NCI-H1694 (cell line): ENCODE data around the gene IFNA5.

Source experiments
- DNase-seq: peaks from one replicate; lab custom pipeline; 2025; lab: John Stamatoyannopoulos, UW

Gene IFNA5

DNA sequence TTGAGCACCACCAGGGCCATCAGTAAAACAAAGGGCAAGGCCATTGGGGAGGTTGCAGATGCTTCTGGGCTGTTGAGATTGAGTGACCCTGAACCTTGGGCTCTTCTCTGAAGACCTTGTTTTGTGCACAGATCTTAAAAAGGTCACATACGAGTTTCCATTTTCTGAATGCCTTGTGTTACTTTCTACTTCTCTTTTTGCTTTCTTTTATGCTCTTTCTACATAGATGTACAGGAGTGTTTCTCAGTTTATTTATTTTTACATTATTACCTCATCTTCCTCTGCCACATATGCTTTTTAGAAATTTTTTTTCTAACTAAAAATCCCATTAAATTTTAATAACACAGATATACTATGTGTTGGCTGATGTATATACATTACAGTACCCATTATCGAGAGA lies at the start of gene IFNA5:
TSS of gene IFNA5 (minus strand) at position 101 of the 400 bp plus-strand sequence. CDS start at position 44, 57 bp downstream.
- no peak for DNase-seq

DNA sequence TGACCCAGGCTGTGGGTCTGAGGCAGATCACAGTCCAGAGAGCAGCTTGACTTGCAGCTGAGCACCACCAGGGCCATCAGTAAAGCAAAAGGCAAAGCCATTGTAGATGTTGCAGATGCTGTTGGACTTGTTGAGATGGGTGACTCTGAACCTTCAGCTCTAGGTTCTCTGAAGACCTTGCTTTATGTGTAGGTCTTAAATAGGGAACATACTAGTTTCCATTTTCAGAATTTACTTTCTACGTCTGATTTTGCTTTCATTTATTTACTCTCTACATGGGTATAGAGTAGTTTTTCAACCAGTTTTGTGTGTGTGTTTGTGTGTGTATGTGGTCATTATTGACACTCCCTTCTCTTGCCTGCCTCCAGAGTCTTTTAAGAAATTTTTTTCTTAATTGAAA lies 45.7 kb upstream of the IFNA5 start, which contains the start of gene IFNA6:
TSS of gene IFNA6 (minus strand) at position 101 of the 400 bp plus-strand sequence. CDS start at position 101, 0 bp downstream.
- DNase-seq, result no peak

DNA sequence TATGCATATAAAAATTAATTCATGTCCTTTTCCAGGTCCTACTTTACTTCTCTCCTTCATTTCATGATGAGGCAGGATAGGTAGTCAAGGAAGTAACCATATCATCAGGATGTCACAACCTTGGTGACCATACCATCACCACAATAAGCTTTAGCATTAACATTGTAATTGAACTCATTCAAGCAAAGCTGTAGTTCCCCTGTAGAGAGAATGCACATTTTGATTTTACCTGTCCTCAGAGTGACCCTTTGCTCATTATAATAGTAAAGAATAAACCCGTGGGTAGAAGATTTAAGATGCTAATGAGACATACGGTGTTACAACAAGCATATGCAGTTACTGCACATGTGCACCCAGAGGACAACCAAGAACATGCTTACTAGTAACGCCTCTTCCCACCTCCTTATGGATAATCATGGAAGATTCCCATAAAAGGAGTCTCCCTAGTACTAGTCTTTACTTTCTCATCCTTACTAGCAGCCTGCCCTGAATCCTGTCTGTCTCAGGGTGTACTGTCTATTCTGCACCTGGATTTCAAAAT lies 43.4 kb upstream of the IFNA5 start:
- no peak for DNase-seq

DNA sequence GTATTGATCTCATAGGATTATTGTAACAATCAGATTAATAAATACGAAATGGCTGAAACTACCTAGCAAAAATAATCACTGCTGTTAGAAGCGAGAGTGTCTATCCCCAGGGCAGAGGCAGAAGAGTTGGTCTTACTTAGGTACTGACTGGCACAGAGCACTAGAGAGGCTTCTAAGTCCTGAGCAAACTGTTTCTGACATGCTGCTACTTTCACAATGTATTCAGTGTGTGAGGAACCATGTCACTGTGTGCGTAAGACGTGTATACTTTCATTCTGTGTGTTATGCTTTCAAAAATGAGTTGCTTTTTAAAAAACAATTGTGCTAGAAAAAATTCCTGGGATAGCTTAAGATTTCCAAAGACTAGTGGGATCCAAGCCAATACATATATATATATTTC lies 35.6 kb upstream of the IFNA5 start:
- no peak for DNase-seq

DNA sequence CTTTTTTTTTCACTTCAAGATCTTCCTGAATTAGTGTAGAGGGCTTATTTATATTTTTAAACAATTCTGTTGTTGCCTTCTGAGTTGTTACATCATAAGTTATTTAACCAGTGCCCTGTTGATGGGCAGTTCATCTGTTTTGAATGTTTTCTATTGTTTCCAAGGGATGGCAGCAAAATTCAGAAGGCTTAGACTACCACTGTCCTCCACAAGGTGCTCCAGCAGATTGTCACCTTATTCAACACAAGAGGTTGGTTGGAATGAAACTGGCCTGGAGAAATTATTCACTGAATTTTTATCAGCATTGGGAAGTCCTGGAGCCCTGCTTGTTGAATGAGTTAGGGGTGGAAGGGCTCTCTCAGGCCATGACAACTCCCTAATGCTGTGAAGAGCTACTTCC lies 31.3 kb upstream of the IFNA5 start:
- no peak for DNase-seq

DNA sequence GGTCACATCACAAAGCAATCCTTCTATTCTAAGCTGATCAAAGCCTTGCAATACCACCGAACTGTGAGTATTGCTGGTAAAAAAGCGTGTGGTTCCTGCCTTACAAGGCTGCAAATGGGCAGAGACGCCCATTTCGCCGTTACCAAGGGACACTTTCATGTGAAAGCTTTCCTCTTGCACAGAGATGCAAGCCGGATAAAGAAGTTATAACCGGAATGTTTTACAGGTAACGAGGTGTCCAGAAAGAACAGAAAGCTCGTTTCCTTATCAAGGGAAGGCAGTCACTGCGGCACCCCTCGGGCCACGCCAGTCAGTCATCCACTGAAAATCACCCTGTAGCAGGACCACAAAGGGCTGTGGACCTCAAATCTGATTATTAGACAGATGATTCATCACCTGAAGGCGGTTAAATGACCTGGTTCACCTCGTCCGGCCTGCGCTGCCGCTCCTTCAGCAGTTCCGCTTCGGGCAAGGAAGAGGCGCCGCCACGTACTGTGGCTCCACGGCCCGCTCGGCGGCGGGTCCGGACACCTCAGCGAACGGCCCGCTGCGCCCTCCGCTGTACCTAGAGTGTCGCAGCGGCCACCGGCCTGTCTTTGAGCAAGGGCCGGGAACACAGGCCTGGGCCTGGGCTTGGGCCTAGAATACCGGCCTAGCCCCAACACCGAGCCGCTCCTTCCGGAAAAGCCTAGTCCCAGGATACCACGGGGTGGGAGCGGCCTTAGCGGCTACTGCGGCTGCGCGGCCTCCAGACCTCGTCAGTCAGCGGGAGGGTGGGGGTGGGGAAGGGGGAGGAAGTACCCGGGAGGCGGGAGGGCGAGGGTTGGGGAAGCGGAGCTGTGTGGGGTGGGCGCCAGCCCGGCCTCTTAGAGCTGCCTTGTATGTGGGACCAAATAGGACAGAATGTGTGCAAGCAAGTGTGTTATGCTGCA lies 29.9 kb upstream of the IFNA5 start, which contains the start of gene KLHL9:
TSS of gene KLHL9 (minus strand) at position 704 of the 932 bp plus-strand sequence. CDS start at position 159, 545 bp downstream.
- peak; percentile 83 for DNase-seq

DNA sequence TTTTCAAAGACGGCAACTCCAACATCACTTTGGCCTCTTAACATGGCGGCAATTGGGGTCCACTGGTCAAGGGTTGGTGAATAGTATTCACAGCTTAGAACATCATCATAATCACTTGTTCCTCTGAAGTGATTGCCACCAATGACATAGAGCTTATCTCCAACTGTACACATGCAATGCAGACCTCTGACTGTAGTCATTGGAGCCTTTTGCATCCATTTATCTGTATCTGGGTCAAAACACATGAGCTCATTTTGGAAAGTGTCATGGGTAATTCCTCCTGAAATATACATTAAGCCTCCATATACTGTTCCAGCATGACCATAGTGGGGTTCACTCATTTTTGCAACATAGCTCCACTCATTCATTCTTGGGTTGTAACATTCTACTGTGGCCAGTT lies 28.1 kb upstream of the IFNA5 start:
- DNase-seq, result no peak

DNA sequence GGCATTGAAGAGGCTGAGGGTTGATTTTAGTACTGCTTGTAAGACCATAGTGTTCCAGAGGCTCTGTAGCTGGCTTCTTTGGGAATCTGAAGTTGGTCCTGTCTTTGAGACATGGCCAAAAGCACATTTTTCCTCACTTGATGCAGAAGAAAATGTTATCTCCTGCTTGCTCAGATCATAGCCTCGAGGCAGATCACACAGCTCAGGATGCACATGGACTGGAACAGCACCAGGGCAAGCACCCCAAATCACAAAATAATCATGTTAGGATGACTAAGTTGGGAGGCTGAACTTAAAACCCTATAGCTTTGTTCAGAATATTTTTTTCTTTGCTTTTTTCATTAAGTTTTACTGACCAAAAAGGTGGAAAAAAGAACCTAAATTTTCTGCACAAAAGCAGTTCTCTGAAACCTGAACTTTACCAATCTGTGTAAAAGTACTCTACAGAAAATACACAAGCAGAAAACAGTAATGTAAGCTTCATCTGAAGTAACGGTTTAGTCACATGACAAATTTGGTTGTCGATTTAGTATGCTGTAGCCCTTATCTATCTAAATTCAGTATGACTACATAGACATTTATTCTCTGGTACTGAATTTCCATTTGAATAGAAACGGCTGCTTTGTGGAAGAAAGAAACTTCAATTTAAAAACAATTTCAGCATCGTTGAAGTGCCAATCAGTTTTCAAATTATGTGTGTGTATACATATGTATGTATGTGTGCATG lies 26.7 kb upstream of the IFNA5 start:
- no peak for DNase-seq

DNA sequence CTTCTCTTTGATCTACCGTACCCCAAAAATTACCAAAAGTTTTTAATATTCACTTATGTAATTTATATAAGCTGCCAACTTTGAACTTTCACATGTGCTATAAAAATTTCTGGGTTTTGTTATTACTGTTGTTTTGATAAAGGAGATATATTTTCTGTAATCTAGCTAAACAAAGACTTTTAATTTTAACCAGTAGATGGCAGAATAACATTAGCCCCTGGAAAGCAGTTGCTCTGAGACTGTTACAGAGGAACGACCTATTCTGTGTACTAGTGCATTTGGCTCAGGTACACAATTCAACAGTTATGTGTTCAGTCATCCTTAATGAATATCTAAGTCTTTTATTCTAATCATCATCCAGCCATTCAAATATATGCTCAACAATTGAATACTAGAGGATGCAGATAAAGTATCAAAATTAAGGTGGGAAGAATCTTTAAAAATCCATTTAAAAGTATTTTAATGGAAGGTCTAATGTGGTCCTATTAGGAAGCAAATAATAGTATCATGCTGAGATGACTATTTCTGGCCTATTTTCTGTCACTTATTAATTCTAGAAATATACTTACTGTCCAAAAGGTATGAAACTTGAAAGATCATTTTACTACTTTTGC lies 21.5 kb upstream of the IFNA5 start:
- peak; percentile 27 for DNase-seq

DNA sequence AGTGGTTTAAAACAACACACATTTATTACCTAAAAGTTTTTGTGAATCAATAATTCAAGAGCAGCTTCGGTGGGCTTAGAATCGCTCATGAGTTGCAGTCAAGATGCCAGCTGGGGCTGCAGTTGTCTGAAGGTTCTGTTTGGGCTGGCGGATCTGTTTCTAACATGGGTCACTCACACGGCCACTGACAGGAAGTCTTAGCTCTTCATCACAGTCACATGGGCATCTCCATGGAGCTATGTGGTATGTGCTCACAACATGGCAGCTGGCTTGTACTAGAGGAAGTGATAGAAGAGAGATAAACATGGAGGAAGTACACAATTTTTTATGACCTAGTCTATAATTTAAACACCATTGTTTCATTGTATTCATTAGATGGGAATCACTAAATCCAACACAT lies 18.9 kb upstream of the IFNA5 start:
- no peak for DNase-seq

DNA sequence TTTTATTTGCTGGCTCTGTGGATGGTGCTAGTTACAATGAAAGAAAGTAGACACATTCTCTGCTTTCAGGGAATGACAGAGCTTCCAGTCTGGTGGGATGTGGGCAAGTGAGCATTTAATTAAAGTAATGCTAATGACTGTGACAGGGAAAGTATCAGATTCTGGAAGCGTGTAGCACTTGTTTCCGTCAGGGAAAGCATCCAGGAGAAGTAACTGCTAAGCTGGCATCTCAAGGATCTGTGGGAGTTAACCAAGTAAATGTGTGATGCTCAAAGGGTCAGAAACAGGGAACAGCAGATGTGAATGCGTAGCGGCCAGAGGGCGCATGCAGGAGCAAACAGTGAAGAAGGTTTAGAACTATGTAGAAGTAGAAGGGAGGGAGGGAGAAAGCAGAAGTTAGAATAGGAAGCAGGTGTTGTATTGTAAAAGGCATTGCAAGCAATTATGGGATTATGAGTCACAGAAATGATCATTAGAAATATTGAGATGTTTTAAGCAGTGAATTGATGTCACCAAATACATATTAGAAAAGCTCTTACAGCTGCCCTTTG lies 17.9 kb upstream of the IFNA5 start:
- no peak for DNase-seq

DNA sequence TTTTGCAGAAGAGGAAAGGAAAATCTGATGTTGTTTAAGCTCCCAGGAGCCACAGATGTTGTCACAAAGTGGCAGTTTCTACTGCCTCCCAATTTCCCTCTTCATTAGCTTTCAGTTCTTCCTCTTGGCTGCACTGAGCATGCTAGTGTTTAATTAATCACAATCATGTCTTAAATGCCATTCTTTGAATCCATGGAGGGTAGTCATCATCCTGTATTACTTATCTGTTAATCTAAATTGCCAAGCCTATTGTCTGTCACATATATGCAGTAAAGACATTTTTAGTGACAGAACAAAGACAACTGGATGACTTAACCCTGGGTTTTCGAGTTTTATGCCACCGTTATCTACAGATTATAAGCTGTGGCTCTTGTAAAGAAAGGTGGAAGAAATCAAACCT lies 15.4 kb upstream of the IFNA5 start:
- no peak for DNase-seq

DNA sequence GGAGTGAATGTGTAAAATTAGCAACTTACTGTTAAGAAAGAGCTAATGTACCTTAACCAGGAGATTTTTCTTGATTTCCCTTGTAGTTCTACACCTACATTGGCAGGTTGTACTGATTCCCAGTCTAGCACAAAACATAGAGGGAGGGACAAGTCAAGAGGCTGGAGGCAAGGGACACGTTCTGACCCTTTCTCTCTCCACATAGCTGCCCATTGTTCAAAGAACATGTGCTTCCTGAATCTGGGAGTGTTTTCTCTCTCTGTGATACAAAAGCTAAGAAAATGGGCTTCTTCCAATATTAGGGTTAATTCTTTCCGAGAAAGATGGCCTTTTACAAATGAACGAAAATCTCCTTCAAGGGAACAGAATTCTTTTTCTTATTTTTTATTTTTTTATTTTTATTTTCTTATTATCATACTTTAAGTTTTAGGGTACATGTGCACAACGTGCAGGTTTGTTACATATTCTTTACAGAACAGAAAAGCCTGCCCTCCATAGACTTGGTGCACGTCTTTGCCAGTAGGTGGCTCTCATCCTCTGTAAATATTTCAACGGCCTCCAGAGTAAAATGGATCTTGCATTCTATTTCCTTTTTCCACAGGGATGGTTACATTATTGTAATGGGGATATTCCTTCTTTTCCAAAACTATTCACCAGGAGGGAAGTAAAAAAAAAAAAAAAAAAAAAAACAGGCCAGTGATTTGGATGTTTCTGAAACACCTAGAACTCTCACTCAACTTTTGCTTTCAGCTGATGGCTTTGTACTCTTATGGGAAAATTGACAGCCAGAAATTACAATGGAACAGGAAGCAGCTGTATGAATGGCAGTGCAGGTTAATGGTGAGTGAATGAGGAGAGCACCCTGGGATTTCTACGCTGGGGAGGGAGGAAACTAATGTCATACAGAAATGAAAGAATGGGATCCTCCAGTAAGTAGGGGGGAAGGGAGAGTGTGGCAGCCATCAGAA lies 13.1 kb upstream of the IFNA5 start:
- peak; percentile 13 for DNase-seq

DNA sequence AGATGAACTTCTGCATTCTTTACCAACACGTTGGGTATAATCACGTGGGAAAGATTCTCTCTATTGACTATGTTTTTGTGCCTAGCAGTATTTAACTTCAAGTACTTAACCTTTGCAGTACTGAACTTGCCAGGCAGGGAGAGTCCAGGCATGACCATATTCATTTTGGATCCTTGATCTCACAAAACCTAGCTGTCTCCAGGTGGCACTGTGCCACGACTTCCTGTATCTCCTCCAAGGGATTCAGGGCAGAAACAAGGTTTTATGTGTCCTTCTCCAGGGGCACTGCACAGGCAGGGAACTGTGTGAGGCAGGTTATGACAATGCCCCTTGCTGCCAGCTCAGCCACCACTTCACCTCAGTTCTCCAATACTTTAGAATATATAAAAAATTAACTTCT lies 11.7 kb upstream of the IFNA5 start:
- DNase-seq, result no peak

DNA sequence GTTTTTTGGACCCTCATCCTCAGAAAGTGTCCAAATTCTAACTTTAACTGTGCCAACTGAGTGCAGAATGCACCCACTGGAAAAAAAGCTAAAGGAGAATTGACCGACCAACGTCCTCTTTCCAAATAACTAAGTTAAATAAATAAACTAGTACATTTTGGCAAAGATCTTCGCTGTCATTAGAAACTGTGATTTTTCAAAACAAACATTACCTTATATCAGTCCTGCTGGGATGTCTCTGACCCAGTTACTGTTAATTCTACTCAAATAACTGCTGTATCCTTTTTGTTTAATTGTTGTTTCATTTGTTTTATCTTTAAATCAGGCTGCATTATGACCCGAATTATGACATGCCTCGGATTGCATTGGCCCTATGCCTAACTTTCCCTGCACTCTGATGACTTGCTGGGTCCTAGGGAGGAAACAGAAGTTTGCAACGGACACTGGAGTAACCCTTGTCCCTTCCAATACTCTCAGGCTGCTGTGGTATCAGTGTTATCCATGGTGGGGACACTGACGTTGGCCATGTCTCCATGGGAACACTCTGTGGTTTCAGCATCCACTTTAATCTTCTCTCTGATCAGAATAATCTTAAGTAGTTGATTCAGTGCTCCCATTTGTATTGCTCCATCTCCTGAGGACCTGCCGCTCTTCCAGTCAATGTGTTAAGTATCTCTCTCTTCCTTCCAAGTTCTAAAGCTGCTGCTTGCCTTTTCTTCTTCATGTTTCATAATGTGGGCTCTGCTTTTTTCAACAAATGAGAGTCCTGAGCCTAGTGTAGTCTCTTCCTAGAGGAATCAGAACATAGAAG lies 11.1 kb upstream of the IFNA5 start:
- no peak for DNase-seq

DNA sequence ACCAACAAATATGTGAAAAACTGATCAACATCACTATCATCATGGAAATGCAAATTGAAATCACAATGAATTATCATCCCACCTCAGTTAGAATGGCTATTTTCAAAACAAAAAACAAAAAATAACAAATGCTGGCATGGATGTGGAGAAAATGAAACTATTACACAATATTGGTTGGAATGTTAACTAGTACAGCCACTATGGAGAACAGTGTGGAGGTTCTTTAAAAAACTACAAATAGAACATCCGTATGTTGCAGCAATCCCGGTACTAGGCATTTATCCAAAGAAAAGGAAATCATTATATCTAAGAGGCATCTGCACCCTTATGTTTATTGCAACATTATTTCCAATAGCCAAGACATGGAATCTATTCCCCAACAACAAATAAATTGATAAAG lies 9.0 kb upstream of the IFNA5 start:
- DNase-seq, result no peak

DNA sequence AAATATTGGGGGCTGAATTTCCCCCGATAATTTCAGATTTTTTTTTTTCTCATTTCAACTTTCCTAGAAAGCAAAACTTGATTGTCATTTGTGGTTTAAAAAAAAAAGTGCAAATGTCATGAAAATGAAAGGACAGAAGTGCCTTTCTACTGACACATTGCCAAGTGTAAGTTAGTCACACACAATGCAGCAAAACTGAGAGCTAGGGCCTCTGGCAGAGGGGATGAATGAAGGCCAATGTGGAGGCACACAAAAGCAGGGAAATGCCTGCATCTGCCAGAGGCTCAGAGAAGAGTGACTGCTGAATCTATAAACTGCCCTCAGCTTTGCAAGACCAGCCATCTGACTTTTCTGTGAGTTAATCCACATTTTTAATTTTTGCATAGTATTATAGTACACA lies 6.8 kb upstream of the IFNA5 start:
- no peak for DNase-seq

DNA sequence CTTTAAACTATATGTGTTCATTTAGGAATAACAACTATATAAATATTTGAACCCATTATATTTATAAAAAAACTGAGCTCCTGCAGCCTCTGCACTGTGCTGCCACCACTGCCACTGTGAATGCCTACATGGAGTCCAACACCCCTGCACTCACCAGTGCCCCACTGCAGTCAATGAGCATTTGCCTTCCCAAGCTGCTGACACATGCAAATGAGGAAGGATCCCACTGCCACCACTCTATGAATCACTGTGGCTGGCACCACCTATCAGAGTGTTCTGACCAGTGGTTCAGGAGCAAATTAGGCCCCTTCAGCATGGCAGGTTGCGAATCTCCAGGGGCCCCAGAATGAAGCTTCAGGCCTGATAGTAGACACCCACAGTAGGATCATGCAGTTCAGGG lies 9.1 kb downstream of the IFNA5 start:
- DNase-seq, result no peak

DNA sequence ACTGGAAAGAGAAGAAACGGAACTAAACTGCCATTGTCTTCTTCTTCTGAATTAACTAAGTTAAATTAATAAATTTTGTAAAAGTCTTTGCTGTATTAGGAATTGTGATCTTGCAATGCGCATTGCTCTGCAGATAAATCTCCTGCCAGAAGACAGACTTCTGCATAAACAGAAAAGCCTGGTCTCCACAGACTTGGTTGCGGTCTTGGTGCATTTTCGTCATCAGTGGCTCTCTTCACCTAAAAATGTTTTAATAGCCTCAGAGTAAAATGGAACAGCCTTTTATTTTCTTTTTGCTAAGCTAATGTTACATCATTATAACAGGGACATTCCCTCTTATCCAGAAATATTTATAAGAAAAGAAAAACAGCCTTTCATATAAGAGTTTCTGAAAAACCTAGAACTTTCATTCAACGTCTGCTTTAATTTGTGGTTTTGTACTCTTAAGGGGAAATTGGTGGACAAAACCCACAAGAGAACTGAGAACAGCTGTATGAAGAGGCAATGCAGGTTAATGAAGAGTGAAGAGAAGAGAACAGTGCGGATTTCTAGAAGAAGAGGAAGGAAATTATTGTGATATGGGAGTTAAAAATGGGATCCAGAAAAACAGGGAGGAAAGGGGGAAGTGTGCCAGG lies 10.1 kb downstream of the IFNA5 start:
- DNase-seq, result no peak
